Globus pallidus (tissue), 1 donor: ENCODE data around the gene MORN1.
"Not testable (repeated sequence)": the region's sequence is repeated elsewhere in the genome, so short reads cannot be mapped to it uniquely, and the experiment has no call there.

Experiments used
- DNase-seq: peaks from one replicate; pipeline ENCODE4 v3.0.0-alpha.2; 2015; ENCODE audit warnings: low spot score

MORN1 gene

DNA sequence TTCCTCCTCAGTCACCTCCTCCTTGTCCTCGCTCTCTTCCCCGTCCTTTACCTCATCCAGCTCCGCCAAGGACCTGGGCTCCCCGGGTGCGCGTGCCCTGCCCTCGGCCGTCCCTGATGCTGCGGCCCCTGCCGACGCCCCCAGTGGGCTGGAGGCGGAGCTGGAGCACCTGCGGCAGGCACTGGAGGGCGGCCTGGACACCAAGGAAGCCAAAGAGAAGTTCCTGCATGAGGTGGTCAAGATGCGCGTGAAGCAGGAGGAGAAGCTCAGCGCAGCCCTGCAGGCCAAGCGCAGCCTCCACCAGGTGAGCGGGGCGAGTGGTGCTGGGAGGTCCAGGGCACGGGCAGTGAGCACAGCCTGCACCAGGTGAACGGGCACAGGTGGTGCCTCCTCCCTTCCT lies 87.1 kb downstream of the MORN1 start:
- DNase-seq = no peak

- DNase-seq = no peak
Measured at GRCh38 chr1:2303781-2304180, 87.6 kb downstream of the MORN1 start.

GRCh38 chr1:2303016-2303775 lies 88.2 kb downstream of the MORN1 start:
- DNase-seq = no peak

GRCh38 chr1:2302292-2302925 lies 88.9 kb downstream of the MORN1 start:
- DNase-seq = no peak

GRCh38 chr1:2301607-2302291 lies 89.6 kb downstream of the MORN1 start:
- DNase-seq = no peak

DNA sequence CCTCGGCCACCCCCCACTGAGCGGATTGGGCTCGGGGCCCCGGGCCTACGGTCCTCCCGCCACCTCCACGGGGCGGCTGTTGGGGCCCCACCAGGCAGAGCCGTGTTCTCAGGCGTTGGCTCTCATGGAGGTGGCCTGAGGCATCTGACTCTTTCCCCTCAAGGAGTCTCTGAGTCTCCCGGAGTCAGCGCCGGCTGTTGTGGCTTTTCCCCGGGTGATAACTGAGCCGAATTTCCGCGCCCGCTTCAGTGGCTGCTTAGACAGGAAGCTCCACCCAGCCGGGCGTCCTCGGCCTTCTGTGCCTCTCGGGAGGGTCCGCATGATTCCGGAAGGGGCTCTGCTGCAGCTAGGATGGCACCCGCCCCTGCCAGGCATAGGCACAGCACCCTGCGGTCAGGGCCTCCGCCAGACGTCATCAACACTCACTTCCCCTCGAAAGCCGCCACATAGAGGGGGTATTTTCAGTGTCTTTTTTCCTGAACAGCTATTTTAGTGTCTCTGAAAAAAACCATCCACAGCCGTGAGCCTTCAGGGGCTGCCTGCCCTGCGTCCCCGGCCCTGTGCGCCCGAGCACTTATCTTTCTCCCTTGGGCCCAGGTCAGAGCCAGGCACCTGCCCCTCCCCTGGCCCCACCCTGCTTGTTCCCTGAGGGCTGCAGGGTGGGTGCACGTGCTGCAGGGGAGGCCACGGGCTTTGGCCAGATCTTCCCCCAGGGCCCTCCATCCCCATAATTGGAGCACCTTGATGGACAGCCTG lies 90.3 kb downstream of the MORN1 start:
- peak; percentile 62 for DNase-seq

- no peak for DNase-seq
Measured at GRCh38 chr1:2300004-2300771, 91.2 kb downstream of the MORN1 start.

- DNase-seq = no peak
Measured at GRCh38 chr1:2299131-2299627, 92.2 kb downstream of the MORN1 start.

DNA sequence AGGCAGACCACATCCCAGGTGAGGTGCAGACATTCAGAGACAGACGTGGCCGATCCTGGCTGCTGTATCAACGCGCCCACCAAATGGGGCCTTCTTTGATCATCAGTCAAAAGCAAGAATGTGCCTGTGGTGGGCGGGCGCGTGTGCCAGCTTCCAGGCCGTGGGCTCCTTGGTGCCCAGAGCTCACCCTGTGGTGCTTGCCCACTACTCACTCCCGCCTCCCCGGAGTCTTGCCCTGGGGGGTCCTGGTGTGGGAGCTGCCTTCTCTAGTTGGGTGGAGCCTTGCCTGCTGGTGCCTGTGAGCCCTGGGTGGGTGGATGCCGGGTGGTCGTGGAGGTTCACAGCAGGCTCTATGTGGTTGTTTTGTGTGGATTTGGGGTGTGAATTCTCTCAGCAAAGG lies 92.7 kb downstream of the MORN1 start:
- no peak for DNase-seq

DNA sequence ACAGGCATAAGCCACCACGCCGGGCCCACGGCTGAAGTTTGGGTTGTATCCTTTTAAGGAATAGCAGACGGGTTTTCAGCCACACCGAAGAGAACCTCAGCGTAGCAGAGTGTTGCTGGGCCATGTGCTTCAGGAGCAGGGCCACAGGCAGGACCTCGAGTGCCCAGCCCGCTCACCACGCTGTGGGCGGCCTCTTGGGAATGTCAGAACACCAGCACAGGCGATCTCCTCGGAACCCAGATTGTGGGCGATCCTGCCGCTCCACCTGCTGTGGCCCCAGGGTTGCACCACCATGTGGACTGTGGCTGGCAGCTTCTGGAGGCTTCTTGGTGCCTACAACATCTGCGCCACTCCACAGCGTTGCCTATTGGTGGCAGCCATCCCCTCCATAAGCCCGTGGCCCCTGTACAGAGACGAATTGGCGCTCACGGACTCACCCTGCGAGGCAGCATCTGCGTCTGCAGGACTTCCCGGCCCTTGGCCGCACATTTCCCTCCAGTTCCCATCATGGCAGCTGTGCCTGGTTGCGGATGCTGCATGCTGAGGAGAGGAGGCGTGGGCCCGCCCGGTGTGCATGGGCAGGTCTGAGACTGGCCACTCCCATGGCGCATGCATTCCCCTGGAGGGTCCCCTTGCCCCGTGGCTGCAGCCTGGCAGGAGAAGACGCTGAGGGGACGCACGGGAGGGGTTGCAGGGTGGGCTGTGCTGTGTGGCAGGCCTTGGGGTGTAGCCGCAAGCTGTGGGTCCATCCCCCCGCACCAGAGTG lies 93.9 kb downstream of the MORN1 start:
- no peak for DNase-seq

DNA sequence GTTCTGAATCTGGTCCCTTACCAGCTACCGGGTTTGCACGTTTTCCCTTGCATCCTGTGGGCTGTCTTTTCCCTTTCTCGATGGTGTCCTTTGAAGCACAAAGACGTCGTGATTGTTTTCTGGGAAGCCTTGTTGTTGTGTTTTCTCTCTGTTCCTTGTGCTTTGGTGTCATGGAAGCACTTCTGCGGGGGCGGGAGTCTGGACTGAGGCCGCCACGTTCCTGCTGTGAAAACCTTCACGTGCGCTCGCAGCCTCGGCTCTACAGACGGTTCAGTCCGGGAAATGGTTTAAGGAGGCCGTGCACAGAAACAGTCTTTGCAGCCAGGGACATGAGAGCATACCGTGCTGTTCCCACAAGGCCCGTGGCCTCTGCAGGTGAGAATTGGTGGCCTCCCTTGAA lies 94.7 kb downstream of the MORN1 start:
- DNase-seq = no peak

DNA sequence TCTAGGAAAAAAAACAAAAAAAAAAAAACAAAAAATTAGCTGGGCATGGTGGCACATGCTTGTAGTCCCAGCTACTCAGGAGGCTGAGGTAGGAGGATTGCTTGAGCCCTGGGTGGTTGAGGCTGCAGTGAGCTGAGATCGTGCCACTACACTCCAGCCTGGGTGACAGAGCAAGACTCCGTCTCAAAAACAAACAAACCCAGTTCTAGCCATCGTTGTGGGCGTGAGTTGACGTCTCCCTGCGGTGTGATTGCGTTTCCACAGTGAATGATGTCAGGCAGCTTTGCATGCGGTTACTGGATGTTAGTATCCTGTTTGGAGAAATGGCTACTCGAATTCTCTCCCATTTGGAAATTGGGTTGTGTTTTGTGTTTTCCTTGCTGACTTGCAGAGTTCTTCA lies 95.1 kb downstream of the MORN1 start:
- not testable (repeated sequence) for DNase-seq

- no peak for DNase-seq
Measured at GRCh38 chr1:2295526-2295925, 95.8 kb downstream of the MORN1 start.

DNA sequence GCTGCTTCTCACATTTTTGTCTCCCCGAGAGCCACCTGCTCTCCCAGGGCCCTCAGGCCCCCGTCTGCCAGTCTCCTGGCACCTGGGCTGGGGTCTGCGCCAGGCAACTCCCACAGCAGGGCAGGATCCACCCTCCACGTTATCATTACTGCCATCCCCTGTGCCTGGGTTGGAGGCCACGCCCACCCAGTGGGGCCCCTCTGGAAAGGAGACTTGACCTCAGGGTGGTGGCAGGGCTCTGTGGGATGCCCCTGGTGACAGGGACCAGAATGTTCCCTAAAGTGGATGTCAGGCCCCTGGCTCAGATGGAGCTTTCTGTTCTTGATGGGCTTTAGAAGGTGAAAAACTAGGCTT lies 96.7 kb downstream of the MORN1 start:
- no peak for DNase-seq

DNA sequence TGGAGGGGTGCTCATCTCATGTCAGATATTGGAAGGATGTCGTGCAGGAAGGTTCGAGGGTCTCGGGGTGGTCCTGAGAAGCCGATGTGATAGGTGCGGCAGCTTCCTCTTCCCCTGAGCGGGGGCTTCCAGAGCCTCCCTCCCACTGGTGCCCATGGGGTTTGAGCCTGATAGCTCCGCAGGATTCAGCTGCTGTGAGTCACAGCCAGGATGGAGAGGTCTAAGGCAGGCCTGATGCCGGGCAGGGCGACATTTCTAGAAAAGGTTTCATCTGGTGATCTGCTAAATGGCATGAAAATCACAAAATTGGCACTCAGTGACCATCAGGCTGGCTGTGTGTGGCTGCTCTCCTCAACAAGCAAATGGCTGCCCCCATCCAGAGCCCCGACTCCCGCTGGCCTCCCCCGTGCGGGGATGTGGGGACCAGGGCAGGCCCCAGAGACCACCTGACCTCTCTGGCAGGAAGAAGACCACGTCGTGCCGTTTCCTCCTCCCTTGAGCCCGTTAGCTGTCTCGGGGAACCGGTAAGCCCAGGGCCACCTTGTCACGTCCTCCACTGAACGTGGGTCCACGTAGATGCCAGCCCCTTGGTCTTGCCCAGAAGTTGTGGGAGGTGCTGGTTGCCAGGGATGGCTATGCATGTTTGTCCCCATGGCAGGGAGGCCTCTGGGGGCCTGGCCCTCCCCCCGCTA lies 97.2 kb downstream of the MORN1 start:
- DNase-seq = no peak

GRCh38 chr1:2292725-2293450 lies 98.5 kb downstream of the MORN1 start:
- no peak for DNase-seq

DNA sequence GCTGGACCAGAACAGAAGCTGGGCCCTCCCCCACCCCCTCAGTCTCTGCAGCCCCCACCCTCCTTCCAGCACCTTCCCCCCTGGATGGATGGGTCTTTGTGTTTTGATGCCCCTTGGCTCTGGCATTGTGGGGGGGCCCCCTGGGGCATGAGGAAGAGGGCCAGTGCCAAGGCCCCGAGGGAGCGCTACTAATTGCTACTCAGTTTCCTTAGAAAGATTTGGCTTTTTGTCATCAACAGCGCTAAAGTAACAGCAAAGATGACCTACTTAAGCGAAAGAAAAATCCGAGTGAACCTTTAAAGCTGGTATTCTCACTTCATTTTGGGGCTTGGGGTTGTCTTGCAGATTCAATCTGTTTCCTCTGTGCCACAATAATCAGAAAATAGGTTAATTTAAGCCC lies 99.8 kb downstream of the MORN1 start:
- DNase-seq = no peak

DNA sequence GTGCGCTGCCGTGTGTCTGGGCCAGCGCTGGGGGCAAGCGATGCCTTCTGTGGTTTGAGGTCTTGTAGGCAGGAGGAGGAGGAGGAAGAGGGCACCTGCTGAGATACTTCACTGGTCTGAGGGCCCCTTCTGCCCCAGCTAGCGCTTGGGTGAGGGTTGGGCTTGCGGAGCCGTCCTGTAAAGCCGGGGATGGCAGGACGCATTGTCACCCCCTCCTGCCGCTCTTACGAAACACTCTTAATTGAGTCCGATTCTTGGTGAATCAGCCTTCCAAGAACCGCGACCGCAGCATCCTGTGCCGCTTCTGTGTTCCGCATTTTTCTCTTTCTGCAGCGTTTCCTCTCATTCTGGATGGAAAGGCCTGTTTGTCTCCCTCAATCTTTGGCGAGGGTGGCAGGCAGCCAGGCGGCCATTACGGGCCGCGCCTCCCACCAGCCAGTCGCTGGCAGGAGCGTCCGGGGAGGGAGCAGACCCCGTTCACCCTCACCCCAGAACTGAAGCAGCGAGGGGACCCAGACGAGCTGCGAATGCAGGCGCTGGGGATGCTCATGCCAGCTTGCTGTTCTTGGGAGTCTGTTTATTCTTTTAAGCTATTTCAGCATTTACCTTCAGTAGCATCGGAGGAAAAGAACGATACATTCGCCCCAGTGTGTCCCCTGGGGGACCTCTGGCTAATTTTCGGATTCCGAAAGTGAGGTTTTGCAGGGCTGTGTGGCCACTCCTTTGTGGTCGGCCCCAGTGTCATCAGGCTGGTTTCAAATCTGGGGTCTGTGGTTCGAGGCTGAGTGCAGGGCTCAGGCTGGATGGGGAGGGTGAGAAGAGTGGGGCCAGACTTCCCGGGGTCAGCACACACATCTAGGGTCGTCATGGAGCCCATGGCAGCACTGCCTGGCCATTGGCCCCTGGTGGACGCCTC lies 100.5 kb downstream of the MORN1 start:
- DNase-seq = peak; percentile 72
